ENCODE results near the gene SVIP. TPM values are rescaled to one million over a fixed set of nuclear protein-coding genes. Genes with fewer than 3 reads are reported as not detected.

The SVIP gene
- total RNA-seq, 3 donors from 2014 or later (not counting 1 experiment from before 2014, with no cell fraction given), result 14.9 to 19.2 (median 17.5) TPM

DNA sequence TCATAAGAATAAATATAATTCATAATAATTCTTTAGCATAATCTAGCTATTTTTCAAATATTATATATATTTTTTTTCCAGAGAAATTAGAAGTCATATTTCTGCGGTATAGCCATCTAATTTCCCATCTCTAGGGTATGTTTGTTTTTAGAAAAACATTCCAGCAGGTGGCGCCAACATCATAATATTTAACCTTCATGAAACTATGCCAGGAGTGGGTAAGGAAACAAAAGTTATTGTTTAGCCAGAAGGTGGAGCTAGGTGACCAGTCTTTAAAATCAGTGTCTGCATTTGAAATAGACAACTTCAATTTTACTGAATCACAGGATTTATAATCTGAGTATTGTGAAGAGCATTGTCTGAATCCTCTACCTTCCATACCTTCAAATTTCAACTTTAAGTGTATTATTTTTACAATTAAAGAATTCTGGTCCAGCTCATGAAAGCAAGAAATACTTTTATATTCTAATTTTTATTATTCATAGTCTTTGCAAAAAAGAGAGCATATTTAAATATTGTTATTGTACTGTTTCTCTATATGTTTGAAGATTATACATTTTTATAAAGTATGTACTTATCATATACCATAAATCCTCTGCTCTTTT, 46.4 kb upstream of the SVIP start:
- ATAC-seq, result peak; percentile 82 to 100 (median 96)
- Mint-ChIP-seq H3K9me3 (no peaks in the 10 kb centered on the region), H3K27ac (no peak overlapping the region), H3K36me3 (no peaks in the 10 kb centered on the region), H3K27me3 (ENCODE audit: low read depth in 2 of 2) (no peaks in the 10 kb centered on the region), H3K4me1 (no peaks in the 10 kb centered on the region), H3K4me3 (no peak overlapping the region)
- DNase-seq, result peak; percentile 26 to 81
- Histone ChIP-seq H3K27me3 (ENCODE audit: control insufficient read depth, insufficient read depth, low read length) (no peaks in the 10 kb centered on the region), H3K27ac (ENCODE audit: low read length) (no peak overlapping the region), H3K4me3 (ENCODE audit: low read length) (no peak overlapping the region), H3K4me1 (ENCODE audit: control insufficient read depth, insufficient read depth, low read length) (no peaks in the 10 kb centered on the region), H3K9me3 (ENCODE audit: control insufficient read depth, insufficient read depth, low read length) (no peaks in the 10 kb centered on the region), H3K36me3 (ENCODE audit: control insufficient read depth, insufficient read depth, low read length) (no peaks in the 10 kb centered on the region)
- TF ChIP-seq, protein P1, sequence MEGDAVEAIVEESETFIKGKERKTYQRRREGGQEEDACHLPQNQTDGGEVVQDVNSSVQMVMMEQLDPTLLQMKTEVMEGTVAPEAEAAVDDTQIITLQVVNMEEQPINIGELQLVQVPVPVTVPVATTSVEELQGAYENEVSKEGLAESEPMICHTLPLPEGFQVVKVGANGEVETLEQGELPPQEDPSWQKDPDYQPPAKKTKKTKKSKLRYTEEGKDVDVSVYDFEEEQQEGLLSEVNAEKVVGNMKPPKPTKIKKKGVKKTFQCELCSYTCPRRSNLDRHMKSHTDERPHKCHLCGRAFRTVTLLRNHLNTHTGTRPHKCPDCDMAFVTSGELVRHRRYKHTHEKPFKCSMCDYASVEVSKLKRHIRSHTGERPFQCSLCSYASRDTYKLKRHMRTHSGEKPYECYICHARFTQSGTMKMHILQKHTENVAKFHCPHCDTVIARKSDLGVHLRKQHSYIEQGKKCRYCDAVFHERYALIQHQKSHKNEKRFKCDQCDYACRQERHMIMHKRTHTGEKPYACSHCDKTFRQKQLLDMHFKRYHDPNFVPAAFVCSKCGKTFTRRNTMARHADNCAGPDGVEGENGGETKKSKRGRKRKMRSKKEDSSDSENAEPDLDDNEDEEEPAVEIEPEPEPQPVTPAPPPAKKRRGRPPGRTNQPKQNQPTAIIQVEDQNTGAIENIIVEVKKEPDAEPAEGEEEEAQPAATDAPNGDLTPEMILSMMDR (IDR thresholded peaks at IDR 0.05), result peak; percentile 88
- WGBS (ENCODE audit: insufficient coverage), result no CpG with 5 or more reads among the region's 2 CpGs
- intact Hi-C loops (cut with micrococcal nuclease), result loop anchor here (2.0 kb wide), 1 partner anchor 1511 kb away; no protein-coding TSS in a partner anchor

DNA sequence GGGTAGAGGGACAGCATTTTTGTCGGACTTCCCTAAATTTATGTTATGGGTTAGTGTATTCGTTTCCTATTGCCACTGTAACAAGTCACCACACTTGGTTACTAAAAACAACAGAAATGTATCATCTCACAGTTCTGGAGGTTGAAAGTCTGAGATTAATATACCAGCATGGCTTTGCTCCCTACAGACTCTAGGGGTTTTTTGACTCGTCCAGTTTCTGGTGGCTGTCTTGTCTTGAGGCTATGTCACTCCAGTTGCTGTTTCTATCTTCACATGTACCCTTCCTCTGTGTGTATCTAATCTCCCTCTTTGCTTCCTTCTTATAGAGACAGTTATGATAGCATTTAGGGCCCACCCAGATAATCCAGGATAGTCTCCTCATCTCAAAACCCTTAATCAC, 39.7 kb upstream of the SVIP start:
- DNase-seq (no peak), ATAC-seq (no peak)
- Histone ChIP-seq H3K27me3 (ENCODE audit: control insufficient read depth, insufficient read depth, low read length) (no peaks in the 10 kb centered on the region), H3K4me1 (ENCODE audit: control insufficient read depth, insufficient read depth, low read length) (no peaks in the 10 kb centered on the region), H3K9me3 (ENCODE audit: control insufficient read depth, insufficient read depth, low read length) (no peaks in the 10 kb centered on the region), H3K36me3 (ENCODE audit: control insufficient read depth, insufficient read depth, low read length) (no peaks in the 10 kb centered on the region), H3K4me3 (ENCODE audit: low read length) (no peak overlapping the region), H3K27ac (ENCODE audit: low read length) (no peak overlapping the region)
- intact Hi-C loops (cut with micrococcal nuclease), result no loop called here
- no peak overlapping the region for H3K4me3 Mint-ChIP-seq
- no peaks in the 10 kb centered on the region for H3K36me3 Mint-ChIP-seq
- H3K27ac Mint-ChIP-seq, result no peak overlapping the region
- no peaks in the 10 kb centered on the region for H3K9me3 Mint-ChIP-seq
- 77% methylated on average over 2 of the region's 3 CpGs for WGBS (ENCODE audit: insufficient coverage)
- H3K4me1 Mint-ChIP-seq, result no peaks in the 10 kb centered on the region
- no peaks in the 10 kb centered on the region for H3K27me3 Mint-ChIP-seq (ENCODE audit: low read depth in 2 of 2)
- TF ChIP-seq, protein P1 (IDR thresholded peaks at IDR 0.05), result no peak

DNA sequence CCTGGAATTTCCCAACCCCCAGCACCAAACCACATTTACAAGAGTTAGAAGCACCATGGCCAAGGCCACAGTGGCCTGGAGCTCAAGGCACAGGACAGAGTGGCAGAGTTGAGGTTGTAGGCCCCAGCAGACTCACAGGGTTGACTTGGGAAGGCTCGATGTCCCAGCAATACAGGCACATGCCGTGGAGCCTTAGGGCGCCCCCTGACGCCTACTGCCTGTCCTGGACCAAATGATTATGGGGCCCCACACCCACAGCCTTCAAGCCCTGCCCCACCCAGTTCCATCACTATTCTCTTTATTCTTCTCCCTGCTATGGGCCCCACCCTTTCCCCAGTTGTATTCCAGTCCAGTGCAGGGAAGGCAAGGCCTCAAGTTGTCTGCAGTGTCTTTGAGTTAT, 30.6 kb upstream of the SVIP start, which contains the start of gene CCDC179:
TSS of gene CCDC179 (minus strand) at position 234 of the 400 bp plus-strand sequence. CDS start at position 181, 53 bp downstream.
- Mint-ChIP-seq H3K27me3 (ENCODE audit: low read depth in 2 of 2) (no peaks in the 10 kb centered on the region), H3K27ac (no peak within 1 kb of the TSS), H3K4me3 (no peak within 1 kb of the TSS), H3K4me1 (no peaks in the 10 kb centered on the region), H3K9me3 (no peaks in the 10 kb centered on the region), H3K36me3 (no peaks in the 10 kb centered on the region)
- Histone ChIP-seq H3K9me3 (ENCODE audit: control insufficient read depth, insufficient read depth, low read length) (no peaks in the 10 kb centered on the region), H3K36me3 (ENCODE audit: control insufficient read depth, insufficient read depth, low read length) (no peaks in the 10 kb centered on the region), H3K27ac (ENCODE audit: low read length) (no peak within 1 kb of the TSS), H3K4me3 (ENCODE audit: low read length) (no peak within 1 kb of the TSS), H3K27me3 (ENCODE audit: control insufficient read depth, insufficient read depth, low read length) (no peaks in the 10 kb centered on the region), H3K4me1 (ENCODE audit: control insufficient read depth, insufficient read depth, low read length) (no peaks in the 10 kb centered on the region)
- TF ChIP-seq, protein P1 (IDR thresholded peaks at IDR 0.05), result no peak
- intact Hi-C loops (cut with micrococcal nuclease), result no loop called here
- ATAC-seq (no peak), DNase-seq (no peak)
- WGBS (ENCODE audit: insufficient coverage), result 94% methylated on average over 4 of the region's 4 CpGs

DNA sequence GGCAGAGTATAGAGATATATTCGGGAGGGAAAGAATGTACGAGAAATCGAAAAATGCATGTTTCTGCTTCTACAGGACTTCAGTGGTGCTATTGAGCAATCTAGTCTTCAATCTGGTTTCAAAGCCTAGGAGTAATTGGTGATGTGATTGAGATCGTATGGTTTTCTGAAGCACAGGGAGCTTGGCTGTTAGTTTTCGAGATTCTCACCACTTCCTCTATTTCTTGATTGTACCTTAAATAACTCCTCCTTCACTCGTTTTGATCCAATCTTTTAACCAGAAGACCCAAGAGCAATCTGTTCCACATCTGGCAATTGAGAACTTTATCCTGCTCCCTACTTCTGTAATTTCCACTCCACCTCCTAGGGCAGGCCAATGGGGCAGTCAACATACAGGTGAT, 30.2 kb upstream of the SVIP start:
- Histone ChIP-seq H3K36me3 (ENCODE audit: control insufficient read depth, insufficient read depth, low read length) (no peaks in the 10 kb centered on the region), H3K4me1 (ENCODE audit: control insufficient read depth, insufficient read depth, low read length) (no peaks in the 10 kb centered on the region), H3K4me3 (ENCODE audit: low read length) (no peak overlapping the region), H3K27me3 (ENCODE audit: control insufficient read depth, insufficient read depth, low read length) (no peaks in the 10 kb centered on the region), H3K27ac (ENCODE audit: low read length) (no peak overlapping the region), H3K9me3 (ENCODE audit: control insufficient read depth, insufficient read depth, low read length) (no peaks in the 10 kb centered on the region)
- TF ChIP-seq, protein P1 (IDR thresholded peaks at IDR 0.05), result no peak
- H3K9me3 Mint-ChIP-seq, result no peaks in the 10 kb centered on the region
- peak in 1 of 3 donors; percentile 14 for ATAC-seq
- H3K4me3 Mint-ChIP-seq, result no peak overlapping the region
- no peak for DNase-seq
- intact Hi-C loops (cut with micrococcal nuclease), result no loop called here
- H3K27ac Mint-ChIP-seq, result no peak overlapping the region
- H3K36me3 Mint-ChIP-seq, result no peaks in the 10 kb centered on the region
- no peaks in the 10 kb centered on the region for H3K4me1 Mint-ChIP-seq
- peaks cover 0 to 4% of the 10 kb centered on the region in 2 donors for H3K27me3 Mint-ChIP-seq (ENCODE audit: low read depth in 2 of 2)
- 79% methylated on average over 6 of the region's 6 CpGs for WGBS (ENCODE audit: insufficient coverage)

Data from natural killer cell (primary cell).